IMR-90 (cell line): ENCODE measurements around the gene TFEB.

ENCODE experiments used
- CTCF ChIP-seq: conservative IDR thresholded peaks from 2 replicates; pipeline ENCODE4 v1.5.1; 2012; ENCODE audit warnings: mild to moderate bottlenecking, low read depth, low read length, improper control_type of control experiment
- MAZ ChIP-seq: IDR thresholded peaks from 2 replicates; pipeline ENCODE4 v1.6.1; 2012; ENCODE audit warnings: low read depth, mild to moderate bottlenecking, low read length, improper control_type of control experiment, moderate library complexity, borderline replicate concordance
- POLR2A ChIP-seq: IDR thresholded peaks from 2 replicates; pipeline ENCODE4 v1.6.1; 2012; ENCODE audit warnings: mild to moderate bottlenecking, low read depth, low read length
- USF2 ChIP-seq: fragments of 150-350 bp; IDR thresholded peaks from 2 replicates; pipeline ENCODE4 v1.6.1; 2017; ENCODE audit warnings: mild to moderate bottlenecking, antibody characterized with exemption, low read length, low read depth

GRCh38 chr6:41672016-41672415 is 63.4 kb downstream of the TFEB start:
- TF ChIP-seq CTCF (no peak), USF2 (no peak), POLR2A (no peak), MAZ (no peak)
